Testis (tissue), 3 donors: ENCODE data around the gene ANKRD7. TPM values are rescaled to one million over a fixed set of nuclear protein-coding genes. Genes with fewer than 3 reads are reported as not detected.

Experiments used
- DNase-seq: peaks from one replicate; pipeline ENCODE4 v3.0.0-alpha.2; 2019
- H3K27ac ChIP-seq, 2 donors: fragments of 200-600 bp; sonication (generic); one replicate each; pipeline ENCODE4 v1.5.1; 2019
- H3K27me3 ChIP-seq: fragments of 200-600 bp; sonication (generic); one replicate; pipeline ENCODE4 v1.5.1; 2019
- H3K36me3 ChIP-seq: fragments of 200-600 bp; sonication (generic); one replicate; pipeline ENCODE4 v1.5.1; 2017; ENCODE audit warnings: low read depth; ENCODE audit errors: missing control alignments
- H3K4me1 ChIP-seq: fragments of 200-600 bp; sonication (generic); one replicate; pipeline ENCODE4 v1.5.1; 2019
- H3K4me3 ChIP-seq, 2 donors: fragments of 200-600 bp; sonication (generic); one replicate each; pipeline ENCODE4 v1.5.1; 2017 to 2019
- H3K9me3 ChIP-seq: fragments of 200-600 bp; sonication (generic); one replicate; pipeline ENCODE4 v1.5.1; 2017
- POLR2A ChIP-seq: fragments of 450-650 bp; IDR thresholded peaks from one replicate; pipeline ENCODE4 v1.6.1; 2017; ENCODE audit warnings: antibody characterized with exemption, mild to moderate bottlenecking, moderate library complexity
- WGBS, 2 donors: methylation state at CpG; one replicate each; pipeline ENCODE4 v1.1.5; 2018; 5-methylcytosine and 5-hydroxymethylcytosine counted together
- intact Hi-C: fragments of 100-400 bp; cut with DNase I; formaldehyde crosslinking; loops from one replicate; pipeline ENCODE4 v1.15.1; 2023; ENCODE audit warnings: low total_unique reads
- polyA plus RNA-seq: library from polyadenylated mRNA; stranded (reverse); fragments of 350-450 nt; fragmentation: Illumina TruSeq; extraction: RNeasy Lipid Tissue Mini Kit (QIAGEN cat#74804); gene quantifications from one replicate; pipeline ENCODE4 v1.2.3, GENCODE V29; 2014; ENCODE audit warnings: low read depth, low replicate concordance; ENCODE audit not compliant: insufficient read depth
- total RNA-seq, 2 donors: library from RNA; depleted of rRNA; stranded (reverse); fragments of >200 nt; gene quantifications; one replicate each; pipeline ENCODE4 v1.2.3, GENCODE V29; 2016
- TF ChIP-seq, protein P1 (sequence below), 3 experiments: fragments of 450-650 bp in 2 of 3; fragments of 200-600 bp in 1 of 3; sonication (generic) in 1 of 3; IDR thresholded peaks; one replicate each; pipeline ENCODE4 v1.5.1; 2016 to 2019; ENCODE audit warnings: antibody characterized with exemption in 3 of 3, mild to moderate bottlenecking in 2 of 3, moderate library complexity in 1 of 3

The ANKRD7 gene
- total and polyA plus RNA-seq, 3 donors from 2014 or later = 503 to 1,292 (median 598) TPM

DNA sequence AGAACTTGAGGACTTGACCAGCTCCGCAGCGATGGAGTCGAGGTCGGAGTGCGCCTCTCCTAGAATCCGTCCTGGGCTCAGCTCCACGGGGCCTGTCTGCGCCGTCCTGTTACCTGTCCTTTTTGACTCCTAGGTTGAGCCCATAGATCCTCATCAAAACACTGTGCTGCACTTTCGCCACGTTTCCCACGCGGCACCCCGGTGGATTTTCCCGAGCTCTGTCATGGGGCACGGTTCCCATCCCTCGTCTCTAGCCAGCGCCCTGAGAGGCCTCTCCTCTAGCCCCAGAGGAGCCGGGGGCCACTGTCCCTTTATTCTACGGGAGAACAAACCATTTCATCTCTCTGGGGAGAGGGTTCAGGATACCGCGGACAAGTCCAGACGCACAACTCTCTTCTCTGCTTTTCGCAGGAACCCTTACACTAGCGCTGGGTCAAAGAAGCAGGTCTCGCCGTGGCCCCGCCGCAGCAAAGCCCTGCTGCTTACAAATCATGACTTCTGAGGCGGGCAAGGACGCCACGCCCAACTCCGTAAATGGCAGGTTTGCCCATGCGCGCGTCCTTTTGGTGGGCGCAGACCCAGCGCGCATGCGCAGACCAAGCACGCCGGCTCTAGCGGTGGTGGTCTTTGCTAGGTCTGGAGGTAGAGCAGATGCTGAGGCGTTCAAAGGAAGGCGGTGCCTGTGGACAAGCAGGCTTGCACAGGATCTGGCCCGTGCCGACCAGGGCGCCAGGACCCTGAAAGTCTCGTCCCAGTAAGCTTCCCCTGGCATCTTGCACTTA lies 10.3 kb upstream of the ANKRD7 start:
- DNase-seq = peak; percentile 89
- H3K9me3 ChIP-seq = no peaks in the 10 kb centered on the region
- H3K4me3 ChIP-seq = peak overlapping the region; percentile 51 to 61
- no peaks in the 10 kb centered on the region for H3K27me3 ChIP-seq
- 16 to 24% methylated on average over 28 to 49 of the region's 49 CpGs for WGBS, 2 donors
- H3K27ac ChIP-seq = peak overlapping the region; percentile 48 to 77
- TF ChIP-seq, protein P1, sequence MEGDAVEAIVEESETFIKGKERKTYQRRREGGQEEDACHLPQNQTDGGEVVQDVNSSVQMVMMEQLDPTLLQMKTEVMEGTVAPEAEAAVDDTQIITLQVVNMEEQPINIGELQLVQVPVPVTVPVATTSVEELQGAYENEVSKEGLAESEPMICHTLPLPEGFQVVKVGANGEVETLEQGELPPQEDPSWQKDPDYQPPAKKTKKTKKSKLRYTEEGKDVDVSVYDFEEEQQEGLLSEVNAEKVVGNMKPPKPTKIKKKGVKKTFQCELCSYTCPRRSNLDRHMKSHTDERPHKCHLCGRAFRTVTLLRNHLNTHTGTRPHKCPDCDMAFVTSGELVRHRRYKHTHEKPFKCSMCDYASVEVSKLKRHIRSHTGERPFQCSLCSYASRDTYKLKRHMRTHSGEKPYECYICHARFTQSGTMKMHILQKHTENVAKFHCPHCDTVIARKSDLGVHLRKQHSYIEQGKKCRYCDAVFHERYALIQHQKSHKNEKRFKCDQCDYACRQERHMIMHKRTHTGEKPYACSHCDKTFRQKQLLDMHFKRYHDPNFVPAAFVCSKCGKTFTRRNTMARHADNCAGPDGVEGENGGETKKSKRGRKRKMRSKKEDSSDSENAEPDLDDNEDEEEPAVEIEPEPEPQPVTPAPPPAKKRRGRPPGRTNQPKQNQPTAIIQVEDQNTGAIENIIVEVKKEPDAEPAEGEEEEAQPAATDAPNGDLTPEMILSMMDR (IDR thresholded peaks at IDR 0.05) = no peak
- no peak for TF ChIP-seq POLR2A
- H3K4me1 ChIP-seq = peaks cover 11% of the 10 kb centered on the region
- no peaks in the 10 kb centered on the region for H3K36me3 ChIP-seq
- intact Hi-C loops = no loop called here

DNA sequence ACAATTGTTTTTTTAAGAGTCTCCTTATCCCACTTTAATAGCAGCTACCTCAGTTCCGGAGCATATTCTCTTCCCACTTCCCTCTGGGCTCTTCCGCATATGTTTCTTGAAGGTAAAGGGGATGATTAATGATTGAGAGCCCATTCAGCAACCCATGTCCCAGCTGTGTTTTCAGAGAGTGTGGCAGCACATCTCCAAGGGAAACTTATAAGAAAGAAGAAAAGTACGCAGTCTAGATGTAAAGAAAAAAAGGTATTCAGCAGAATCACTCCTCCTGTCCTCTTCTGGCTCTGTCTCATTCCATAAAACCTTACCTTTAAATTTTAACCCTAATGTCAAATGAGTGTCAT lies 9.7 kb upstream of the ANKRD7 start:
- WGBS, 2 donors = 29 to 30% methylated on average over 3 of the region's 3 CpGs
- intact Hi-C loops = no loop called here
- TF ChIP-seq POLR2A = no peak
- TF ChIP-seq, protein P1 (IDR thresholded peaks at IDR 0.05) = no peak
- Histone ChIP-seq H3K27me3 (no peaks in the 10 kb centered on the region), H3K9me3 (no peaks in the 10 kb centered on the region), H3K27ac (peak overlapping the region; percentile 48 to 77), H3K4me3 (peak overlapping the region; percentile 51 to 61), H3K4me1 (peaks cover 11% of the 10 kb centered on the region), H3K36me3 (no peaks in the 10 kb centered on the region)
- DNase-seq = no peak

DNA sequence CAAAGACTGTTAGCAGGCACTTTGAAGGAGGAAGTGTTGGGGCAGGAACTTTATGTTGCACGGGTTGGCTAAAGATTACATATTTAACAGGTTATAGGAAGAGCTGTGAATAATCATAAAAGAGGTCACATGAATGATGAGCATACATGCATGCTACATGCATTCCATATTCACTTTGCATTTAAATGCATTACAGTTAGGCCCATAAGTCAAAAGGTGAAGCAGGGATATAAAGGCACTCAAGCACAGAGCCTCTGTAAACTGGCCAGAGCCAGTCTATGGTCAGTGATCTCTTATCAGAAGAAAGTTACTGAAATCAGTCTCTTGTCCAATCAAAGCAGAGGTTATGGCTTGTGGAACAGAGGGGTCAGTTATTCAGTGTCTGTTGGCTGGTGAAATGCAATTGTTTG lies 7.3 kb upstream of the ANKRD7 start:
- TF ChIP-seq, protein P1 (IDR thresholded peaks at IDR 0.05) = no peak
- no peak for TF ChIP-seq POLR2A
- Histone ChIP-seq H3K36me3 (no peaks in the 10 kb centered on the region), H3K9me3 (no peaks in the 10 kb centered on the region), H3K4me1 (peaks cover 11% of the 10 kb centered on the region), H3K27ac (peak overlapping the region; percentile 42 to 71), H3K4me3 (no peak overlapping the region), H3K27me3 (no peaks in the 10 kb centered on the region)
- DNase-seq = peak; percentile 49
- intact Hi-C loops = no loop called here
- 45 to 50% methylated on average over 1 of the region's 1 CpG for WGBS, 2 donors

DNA sequence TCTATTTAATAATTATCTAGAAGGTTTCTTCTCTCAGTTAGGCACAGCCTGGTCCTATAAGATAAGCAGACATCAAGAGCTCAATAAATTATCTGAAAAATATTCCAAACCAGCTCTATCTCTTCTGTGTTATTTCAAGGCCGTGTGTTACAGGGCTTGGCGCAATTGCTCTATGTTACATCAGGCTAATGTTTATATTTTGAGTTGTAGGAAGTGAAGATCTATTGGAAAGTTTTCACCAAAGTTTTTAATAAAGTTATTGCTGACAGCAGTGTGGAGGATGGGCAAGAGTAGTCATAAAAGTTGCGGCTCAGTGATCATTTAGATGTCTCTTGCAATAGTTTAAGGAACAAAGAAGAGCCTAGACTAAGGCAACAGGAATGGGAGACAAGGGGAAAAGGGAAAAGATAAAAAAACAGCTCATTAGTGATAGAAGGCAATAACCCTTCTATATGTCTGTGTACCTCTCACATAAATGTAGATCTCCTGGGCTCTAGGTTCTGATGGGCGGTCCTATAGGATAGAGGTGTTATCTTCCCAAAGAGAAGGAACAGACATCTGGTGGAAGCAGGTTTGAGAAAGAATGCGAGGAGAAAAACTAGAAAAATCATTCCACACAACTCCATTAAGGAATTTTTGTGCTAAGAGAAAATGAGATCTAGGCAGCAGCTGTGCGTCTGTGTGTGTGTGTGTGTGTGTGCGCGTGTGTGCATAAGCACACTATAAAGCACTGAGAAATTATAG lies 5.9 kb upstream of the ANKRD7 start:
- H3K9me3 ChIP-seq = no peaks in the 10 kb centered on the region
- TF ChIP-seq, protein P1 (IDR thresholded peaks at IDR 0.05) = no peak
- TF ChIP-seq POLR2A = no peak
- peak overlapping the region; percentile 42 to 71 for H3K27ac ChIP-seq
- WGBS, 2 donors = 56 to 59% methylated on average over 8 of the region's 8 CpGs
- no peaks in the 10 kb centered on the region for H3K27me3 ChIP-seq
- no peak overlapping the region for H3K4me3 ChIP-seq
- no peak for DNase-seq
- peaks cover 11% of the 10 kb centered on the region for H3K4me1 ChIP-seq
- intact Hi-C loops = no loop called here
- H3K36me3 ChIP-seq = no peaks in the 10 kb centered on the region
